DND-41 (cell line): Measurements from ENCODE around the gene CCDC6.

Source experiments
- ATAC-seq: fragments of 200-7000 bp; cut with Tn5 transposase; 3 replicates; pipeline ENCODE4 v1.9.1; 2021; ENCODE audit warnings: low read depth; ENCODE audit not compliant: insufficient read depth
- DNase-seq: peaks from one replicate; pipeline ENCODE4 v3.0.0-alpha.2; 2020
- H2AFZ ChIP-seq: 2 replicates; pipeline ENCODE4 v1.6.0; 2012; ENCODE audit warnings: low read depth, low read length
- H3K27ac ChIP-seq: 2 replicates; pipeline ENCODE4 v1.5.1; 2012; ENCODE audit warnings: low read length, inconsistent platforms
- H3K27me3 ChIP-seq: fragments of 200-600 bp; sonication (generic); 2 replicates; pipeline ENCODE4 v1.6.0; 2012; ENCODE audit warnings: low read length, mild to moderate bottlenecking, inconsistent platforms; ENCODE audit not compliant: insufficient read depth, poor library complexity
- H3K36me3 ChIP-seq: 2 replicates; pipeline ENCODE4 v1.5.1; 2012; ENCODE audit warnings: low read length, inconsistent platforms; ENCODE audit not compliant: insufficient read depth
- H3K4me1 ChIP-seq: 2 replicates; pipeline ENCODE4 v1.5.1; 2012; ENCODE audit warnings: mild to moderate bottlenecking, low read length; ENCODE audit not compliant: insufficient read depth
- H3K4me2 ChIP-seq: 2 replicates; pipeline ENCODE4 v1.6.0; 2012; ENCODE audit warnings: mild to moderate bottlenecking, moderate library complexity, low read length, inconsistent platforms; ENCODE audit not compliant: insufficient read depth
- H3K4me3 ChIP-seq, 2 experiments: fragments of 200-600 bp in 1 of 2; shearing (Covaris generic) in 1 of 2; 2 replicates each; pipeline ENCODE4 v1.5.1; 2012 to 2016; ENCODE audit warnings: inconsistent platforms in 2 of 2, low read length in 2 of 2, mild to moderate bottlenecking in 2 of 2, low read depth in 1 of 2, moderate library complexity in 1 of 2
- H3K79me2 ChIP-seq: 2 replicates; pipeline ENCODE4 v1.6.0; 2012; ENCODE audit warnings: low read length, inconsistent platforms; ENCODE audit not compliant: insufficient read depth
- H3K9ac ChIP-seq: 2 replicates; pipeline ENCODE4 v1.6.0; 2012; ENCODE audit warnings: low read depth, mild to moderate bottlenecking, inconsistent platforms, low read length, moderate library complexity
- H3K9me3 ChIP-seq: 2 replicates; pipeline ENCODE4 v1.5.1; 2012; ENCODE audit warnings: low read length, moderate library complexity, mild to moderate bottlenecking, inconsistent platforms; ENCODE audit not compliant: insufficient read depth, severe bottlenecking
- H4K20me1 ChIP-seq: 2 replicates; pipeline ENCODE4 v1.6.0; 2012; ENCODE audit warnings: low read length; ENCODE audit not compliant: insufficient read depth
- EZH2 ChIP-seq: IDR thresholded peaks from 3 replicates; pipeline ENCODE4 v1.6.1; 2012; ENCODE audit warnings: borderline replicate concordance, low read depth, mild to moderate bottlenecking, moderate library complexity, low read length, inconsistent platforms; ENCODE audit not compliant: severe bottlenecking
- TF ChIP-seq, protein P1 (sequence below): IDR thresholded peaks from 2 replicates; pipeline ENCODE4 v1.5.1; 2012; ENCODE audit warnings: borderline replicate concordance, low read length, moderate library complexity, mild to moderate bottlenecking; ENCODE audit not compliant: poor library complexity, severe bottlenecking; ENCODE audit errors: extremely low read depth

Gene CCDC6

DNA sequence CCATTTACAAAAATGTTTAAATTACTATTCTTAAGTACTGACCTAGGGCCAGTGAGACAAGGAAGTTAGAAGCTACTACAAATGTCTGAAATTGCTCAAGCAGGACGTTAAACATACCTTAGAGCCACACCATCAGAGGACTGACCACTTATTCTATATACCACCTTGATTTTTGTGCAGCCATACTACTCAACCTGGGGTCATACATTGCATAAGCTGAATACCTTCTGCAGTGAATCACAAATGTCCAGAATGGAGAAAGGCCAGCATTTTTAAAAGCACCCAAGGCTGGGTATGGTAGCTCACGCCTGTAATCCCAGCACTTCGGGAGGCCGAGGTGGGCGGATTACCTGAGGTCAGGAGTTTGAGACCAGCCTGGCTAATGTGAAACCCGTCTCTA lies 131.9 kb downstream of the CCDC6 start:
- Histone ChIP-seq H3K9ac (no peak overlapping the region), H3K4me2 (no peak overlapping the region), H3K9me3 (peaks cover 4% of the 10 kb centered on the region), H3K27me3 (no peaks in the 10 kb centered on the region), H3K4me1 (no peaks in the 10 kb centered on the region), H2AFZ (no peak overlapping the region), H3K27ac (no peak overlapping the region), H4K20me1 (no peaks in the 10 kb centered on the region), H3K4me3 (no peak overlapping the region), H3K79me2 (no peaks in the 10 kb centered on the region), H3K36me3 (no peaks in the 10 kb centered on the region)
- DNase-seq (no peak), ATAC-seq (no peak)
- no peak for TF ChIP-seq EZH2
- TF ChIP-seq, protein P1, sequence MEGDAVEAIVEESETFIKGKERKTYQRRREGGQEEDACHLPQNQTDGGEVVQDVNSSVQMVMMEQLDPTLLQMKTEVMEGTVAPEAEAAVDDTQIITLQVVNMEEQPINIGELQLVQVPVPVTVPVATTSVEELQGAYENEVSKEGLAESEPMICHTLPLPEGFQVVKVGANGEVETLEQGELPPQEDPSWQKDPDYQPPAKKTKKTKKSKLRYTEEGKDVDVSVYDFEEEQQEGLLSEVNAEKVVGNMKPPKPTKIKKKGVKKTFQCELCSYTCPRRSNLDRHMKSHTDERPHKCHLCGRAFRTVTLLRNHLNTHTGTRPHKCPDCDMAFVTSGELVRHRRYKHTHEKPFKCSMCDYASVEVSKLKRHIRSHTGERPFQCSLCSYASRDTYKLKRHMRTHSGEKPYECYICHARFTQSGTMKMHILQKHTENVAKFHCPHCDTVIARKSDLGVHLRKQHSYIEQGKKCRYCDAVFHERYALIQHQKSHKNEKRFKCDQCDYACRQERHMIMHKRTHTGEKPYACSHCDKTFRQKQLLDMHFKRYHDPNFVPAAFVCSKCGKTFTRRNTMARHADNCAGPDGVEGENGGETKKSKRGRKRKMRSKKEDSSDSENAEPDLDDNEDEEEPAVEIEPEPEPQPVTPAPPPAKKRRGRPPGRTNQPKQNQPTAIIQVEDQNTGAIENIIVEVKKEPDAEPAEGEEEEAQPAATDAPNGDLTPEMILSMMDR, result no peak

- no peak for ATAC-seq
- Histone ChIP-seq H3K79me2 (no peaks in the 10 kb centered on the region), H3K36me3 (no peaks in the 10 kb centered on the region), H2AFZ (no peak overlapping the region), H3K27ac (no peak overlapping the region), H3K4me1 (no peaks in the 10 kb centered on the region), H3K27me3 (no peaks in the 10 kb centered on the region), H3K9me3 (peaks cover 4% of the 10 kb centered on the region), H3K9ac (no peak overlapping the region), H4K20me1 (no peaks in the 10 kb centered on the region), H3K4me2 (no peak overlapping the region), H3K4me3 (no peak overlapping the region)
- no peak for DNase-seq
- TF ChIP-seq, protein P1, result no peak
- TF ChIP-seq EZH2, result no peak
These were observed 133.3 kb downstream of the CCDC6 start for GRCh38 chr10:59773088-59773487.

DNA sequence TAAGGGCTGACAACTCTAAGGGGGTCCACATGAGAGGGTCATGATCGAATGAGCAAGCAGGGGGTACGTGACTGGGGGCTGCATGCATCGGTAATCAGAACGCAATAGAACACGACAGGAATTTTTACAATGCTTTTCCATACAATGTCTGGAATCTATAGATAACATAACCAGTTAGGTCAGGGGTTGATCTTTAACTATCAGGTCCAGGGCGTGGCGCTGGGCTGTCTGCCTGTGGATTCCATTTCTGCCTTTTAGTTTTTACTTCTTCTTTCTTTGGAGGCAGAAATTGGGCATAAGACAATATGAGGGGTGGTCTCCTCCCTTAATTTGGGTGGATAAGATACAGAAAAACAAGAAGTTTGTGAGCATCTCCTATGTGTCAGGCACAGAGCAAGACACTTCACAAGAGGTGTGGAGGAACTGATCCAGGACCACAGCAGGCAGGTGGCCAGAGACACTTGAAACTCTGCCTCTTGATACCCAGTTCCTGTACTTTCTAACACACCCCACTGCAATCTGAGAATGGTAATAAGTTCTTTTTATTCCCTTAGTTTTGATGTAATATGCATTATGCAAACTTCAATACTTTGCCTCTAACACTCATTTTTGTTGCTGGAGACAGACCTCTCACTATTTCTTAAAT lies 135.1 kb downstream of the CCDC6 start:
- Histone ChIP-seq H3K27ac (no peak overlapping the region), H3K9ac (no peak overlapping the region), H3K4me3 (no peak overlapping the region), H3K36me3 (no peaks in the 10 kb centered on the region), H3K4me2 (no peak overlapping the region), H4K20me1 (no peaks in the 10 kb centered on the region), H3K27me3 (no peaks in the 10 kb centered on the region), H3K4me1 (no peaks in the 10 kb centered on the region), H2AFZ (no peak overlapping the region), H3K79me2 (no peaks in the 10 kb centered on the region), H3K9me3 (no peaks in the 10 kb centered on the region)
- DNase-seq (no peak), ATAC-seq (no peak)
- TF ChIP-seq EZH2, result no peak
- TF ChIP-seq, protein P1, result no peak
